GM18951 (cell line): ENCODE results near the gene CHN2.
"Not testable (repeated sequence)": the region's sequence is repeated elsewhere in the genome, so short reads cannot be mapped to it uniquely, and the experiment has no call there.

Experiments
- POLR2A ChIP-seq: IDR thresholded peaks from 4 replicates; pipeline ENCODE4 v1.6.1; 2011; ENCODE audit warnings: mild to moderate bottlenecking; ENCODE audit not compliant: insufficient read length, insufficient read depth; ENCODE audit errors: extremely low read depth
- in situ Hi-C: fragments of 300-500 bp; cut with MboI; formaldehyde crosslinking; loops from one replicate; pipeline ENCODE4 v1.12.0; 2022; ENCODE audit warnings: low sequenced_read_pairs, mixed read lengths, inconsistent platforms; ENCODE audit not compliant: unreplicated experiment

The CHN2 gene

GRCh38 chr7:29247224-29247962 is 52.8 kb downstream of the CHN2 start:
- in situ Hi-C loops: no loop called here
- TF ChIP-seq POLR2A: no peak

- in situ Hi-C loops: no loop called here
- no peak for TF ChIP-seq POLR2A
These were observed 53.3 kb downstream of the CHN2 start for GRCh38 chr7:29247963-29248236.

- no peak for TF ChIP-seq POLR2A
- in situ Hi-C loops: no loop called here
These were observed 54.3 kb downstream of the CHN2 start for GRCh38 chr7:29248713-29249382.

GRCh38 chr7:29249383-29249750 is 54.8 kb downstream of the CHN2 start:
- no peak for TF ChIP-seq POLR2A
- in situ Hi-C loops: no loop called here

- no peak for TF ChIP-seq POLR2A
- in situ Hi-C loops: no loop called here
These were observed 55.3 kb downstream of the CHN2 start for GRCh38 chr7:29249860-29250259.

GRCh38 chr7:29253225-29253624 is 58.6 kb downstream of the CHN2 start:
- no peak for TF ChIP-seq POLR2A
- in situ Hi-C loops: no loop called here

GRCh38 chr7:29254591-29254990 is 60.0 kb downstream of the CHN2 start:
- no peak for TF ChIP-seq POLR2A
- in situ Hi-C loops: no loop called here

GRCh38 chr7:29255199-29255878 is 60.8 kb downstream of the CHN2 start:
- no peak for TF ChIP-seq POLR2A
- in situ Hi-C loops: no loop called here

- TF ChIP-seq POLR2A: no peak
- in situ Hi-C loops: no loop called here
These were observed 61.5 kb downstream of the CHN2 start for GRCh38 chr7:29255906-29256692.

GRCh38 chr7:29256693-29257002 is 62.1 kb downstream of the CHN2 start:
- in situ Hi-C loops: no loop called here
- no peak for TF ChIP-seq POLR2A

GRCh38 chr7:29258951-29259350 is 64.4 kb downstream of the CHN2 start:
- in situ Hi-C loops: no loop called here
- no peak for TF ChIP-seq POLR2A

- TF ChIP-seq POLR2A: no peak
- in situ Hi-C loops: no loop called here
These were observed 67.8 kb downstream of the CHN2 start for GRCh38 chr7:29262191-29262917.

- in situ Hi-C loops: not testable (repeated sequence)
These were observed 69.1 kb downstream of the CHN2 start for GRCh38 chr7:29263601-29264207.
